Middle frontal gyrus (tissue), 1 donor: ENCODE data around the gene LYST.

Source experiments
- DNase-seq: peaks from one replicate; pipeline ENCODE4 v3.0.0-alpha.2; 2015; ENCODE audit warnings: low spot score; ENCODE audit errors: extremely low spot score

Gene LYST

DNA sequence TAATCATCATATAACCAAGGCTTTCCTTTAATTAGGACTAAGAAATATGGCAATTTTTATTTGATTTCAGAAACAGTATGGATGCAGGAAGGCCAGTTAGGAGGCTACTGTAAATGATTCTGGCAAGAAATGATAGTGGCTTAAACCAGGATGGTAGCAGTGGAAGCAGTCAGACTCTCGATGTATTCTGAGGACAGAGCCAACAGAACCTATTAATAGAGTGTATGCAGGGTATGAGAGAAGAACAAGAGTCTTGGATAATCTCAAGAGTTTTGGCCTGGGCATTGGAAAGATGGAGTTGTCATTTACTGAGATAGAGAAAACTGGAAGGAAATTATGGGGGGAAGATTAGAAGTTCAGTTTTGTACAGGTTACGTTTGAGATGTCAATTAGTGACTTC, 143.8 kb downstream of the LYST start:
- DNase-seq, result no peak

DNA sequence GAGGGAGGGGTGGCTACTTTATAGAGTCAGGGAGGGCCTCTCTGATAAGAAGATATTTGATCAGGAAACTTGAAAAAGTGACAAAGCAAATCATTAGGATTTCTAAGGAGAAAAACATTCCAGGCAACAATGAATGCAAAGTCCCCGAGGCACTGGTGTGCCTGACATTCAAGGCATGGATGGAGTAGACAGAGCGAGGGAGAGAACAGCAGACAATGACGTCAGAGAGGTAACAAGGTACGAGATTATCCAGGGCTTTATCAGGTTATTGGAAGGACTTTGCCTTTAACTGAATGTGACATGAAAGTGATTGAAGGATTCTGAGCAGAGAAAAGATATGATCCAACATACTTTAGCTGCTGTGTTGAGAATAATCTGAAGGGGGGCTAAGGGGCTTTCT, 144.7 kb downstream of the LYST start:
- no peak for DNase-seq

DNA sequence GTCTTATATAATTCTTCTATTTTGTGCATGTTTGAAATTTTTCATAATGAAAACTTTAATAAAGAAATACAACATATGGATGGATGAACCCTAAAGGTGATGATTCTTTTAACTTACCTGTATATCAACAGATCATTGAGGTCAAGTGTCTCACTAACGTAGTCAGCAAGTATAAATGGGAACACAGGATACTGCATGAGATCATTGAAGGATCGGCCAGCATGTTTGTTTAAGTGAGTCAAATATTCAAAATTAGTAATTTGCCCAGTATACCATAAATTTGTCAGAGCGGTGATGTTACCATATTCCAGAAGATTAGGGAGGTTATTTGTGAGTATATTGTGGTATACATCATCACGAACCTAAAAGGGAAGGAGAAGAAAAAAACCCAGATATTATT, 146.2 kb downstream of the LYST start:
- no peak for DNase-seq

DNA sequence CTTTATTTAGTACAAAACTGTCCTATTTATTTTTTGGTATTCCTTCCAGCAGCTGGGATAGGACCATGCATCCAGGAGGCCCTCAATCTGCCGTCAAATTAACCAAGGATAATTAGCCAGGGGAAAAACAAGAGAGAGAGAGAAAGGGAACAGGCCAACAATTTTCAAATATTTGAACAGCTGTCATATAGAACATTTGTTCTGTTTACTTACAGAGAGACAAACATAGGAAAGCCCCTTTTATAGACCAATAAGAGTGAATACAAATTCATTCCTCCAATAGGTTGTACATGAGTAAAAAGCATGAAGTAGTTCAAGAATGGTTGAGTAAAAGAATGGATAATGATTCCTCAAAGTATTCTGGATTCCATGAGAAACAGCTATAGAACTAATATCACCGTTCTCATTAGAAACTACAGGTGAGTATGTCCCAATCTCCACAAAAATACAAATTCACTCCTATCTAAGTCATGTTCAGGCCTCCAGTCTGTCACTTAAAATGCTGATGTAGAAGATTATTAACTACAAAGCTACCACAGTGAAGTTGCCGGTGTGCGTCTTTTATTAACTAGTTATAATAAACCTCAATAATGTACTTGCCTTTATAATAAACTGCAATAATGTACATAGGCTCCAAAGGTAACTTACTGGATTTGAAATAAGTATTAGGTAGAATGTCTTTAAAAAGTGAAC, 152.4 kb downstream of the LYST start:
- no peak for DNase-seq

DNA sequence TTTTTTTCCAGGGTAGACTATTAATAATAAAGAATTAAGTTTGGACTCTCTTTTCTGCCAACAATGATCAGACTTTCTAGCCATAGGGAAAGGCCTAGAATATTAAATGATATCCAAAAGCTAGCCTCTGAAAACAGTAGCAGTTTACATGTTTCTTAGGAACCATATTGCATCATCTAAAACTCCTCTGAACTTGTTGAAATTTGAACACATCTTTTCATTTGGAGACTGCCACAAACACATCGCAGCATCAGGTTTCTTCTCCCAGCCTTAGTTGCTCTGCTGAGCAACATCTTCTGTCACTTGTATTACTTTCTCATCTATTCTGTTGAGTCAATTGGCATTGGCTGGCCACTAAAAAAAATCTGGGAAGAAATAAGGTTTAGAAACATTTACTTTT, 153.9 kb downstream of the LYST start:
- no peak for DNase-seq

DNA sequence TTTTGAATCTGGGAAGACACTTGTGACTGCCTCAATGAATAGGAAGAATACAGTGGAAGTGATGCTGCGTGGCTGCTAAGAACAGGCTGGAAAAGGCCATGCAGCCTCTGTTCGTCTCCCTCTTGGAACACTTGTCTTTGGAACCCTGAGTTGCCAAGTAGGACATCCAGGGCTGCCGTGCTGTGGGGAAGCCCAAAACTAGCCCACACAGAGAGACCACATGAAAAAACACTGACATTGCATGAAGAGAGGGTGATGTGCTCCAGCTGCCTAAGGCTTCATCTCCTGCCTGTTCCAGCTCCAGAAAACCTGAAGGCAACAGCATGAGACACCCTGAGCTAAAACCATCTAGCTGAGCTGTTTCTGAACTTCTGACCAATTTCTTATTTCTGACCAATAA, 156.0 kb downstream of the LYST start:
- DNase-seq, result no peak

DNA sequence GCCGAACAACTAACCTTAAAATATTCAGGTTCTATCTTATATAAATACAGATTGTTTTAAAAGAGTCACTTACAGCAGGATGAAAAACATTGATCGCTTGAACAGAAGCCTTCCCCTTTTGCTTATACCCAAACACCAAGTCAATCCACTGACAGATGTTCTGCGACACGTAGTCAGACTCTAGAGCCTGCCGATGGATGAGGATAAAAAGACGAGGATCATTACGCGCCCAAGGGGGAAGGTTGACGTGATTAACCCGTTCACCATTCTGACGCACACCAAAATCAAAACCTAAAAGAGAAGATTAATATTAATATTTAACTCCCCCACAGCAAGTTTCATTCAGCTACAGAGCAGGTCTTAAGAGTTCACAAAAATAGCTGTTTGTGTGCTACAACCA, 157.7 kb downstream of the LYST start:
- no peak for DNase-seq

DNA sequence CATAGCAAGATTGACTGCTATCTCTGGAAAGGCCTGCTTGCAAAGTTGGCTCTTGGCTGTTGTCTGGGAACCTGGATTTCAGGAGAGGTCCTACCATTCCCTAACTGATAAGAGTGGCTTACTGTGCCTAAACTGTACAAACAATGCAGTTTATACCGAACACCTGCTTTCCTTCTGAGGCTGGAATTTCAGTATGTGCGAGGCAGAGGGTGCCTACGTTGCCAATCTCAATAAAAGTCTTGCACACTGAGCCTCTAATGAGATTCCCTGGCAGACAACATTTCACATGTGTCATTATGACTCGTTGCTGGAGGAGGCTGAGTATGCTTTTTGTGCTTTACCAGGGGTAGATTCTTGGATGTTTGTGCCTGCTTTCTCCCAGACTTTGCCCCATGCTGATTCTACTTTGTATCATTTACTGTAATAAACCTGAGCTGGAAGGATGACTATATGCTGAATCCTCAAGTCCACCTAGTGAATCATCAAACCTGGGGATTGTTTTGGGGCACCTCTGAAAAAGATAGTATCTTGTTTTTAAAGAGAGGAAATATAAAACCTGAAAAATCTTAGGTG, 158.2 kb downstream of the LYST start:
- no peak for DNase-seq

DNA sequence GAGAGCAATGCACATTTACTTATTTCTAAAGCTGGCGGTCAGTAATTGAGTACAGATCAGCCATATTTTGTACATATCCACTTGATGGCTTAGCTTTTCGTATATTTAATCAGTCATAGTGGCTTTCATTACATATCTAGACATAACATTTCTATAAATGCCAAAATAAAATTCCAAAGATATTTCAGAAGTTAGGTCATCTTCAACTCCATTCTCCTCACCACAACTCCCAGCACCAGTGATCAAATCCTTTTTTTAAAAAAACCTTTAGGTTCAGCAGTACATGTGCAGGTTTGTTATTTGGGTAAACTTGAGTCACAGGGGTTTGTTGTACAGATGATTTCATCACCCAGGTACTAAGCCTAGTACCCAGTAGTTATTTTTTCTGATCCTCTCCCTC, 163.2 kb downstream of the LYST start:
- DNase-seq, result no peak

DNA sequence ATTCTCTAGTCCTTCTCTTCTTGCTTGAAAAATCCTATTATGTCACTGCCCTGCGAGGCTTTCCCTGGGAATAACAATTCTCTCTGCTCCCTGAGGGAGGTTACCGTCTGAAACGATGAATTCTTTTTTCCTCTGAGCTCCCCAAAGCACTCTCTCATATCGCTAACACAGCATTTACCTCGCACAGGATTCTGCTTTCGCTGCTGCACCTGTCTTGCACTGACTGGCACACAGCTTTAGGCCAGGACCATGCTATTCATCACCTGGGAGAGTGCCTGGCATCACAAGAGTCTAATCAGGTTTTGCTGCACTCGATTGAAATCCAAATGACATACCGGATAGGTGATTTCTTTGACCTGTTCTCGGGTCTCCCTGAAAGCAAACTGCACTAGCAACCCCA, 164.3 kb downstream of the LYST start:
- no peak for DNase-seq

DNA sequence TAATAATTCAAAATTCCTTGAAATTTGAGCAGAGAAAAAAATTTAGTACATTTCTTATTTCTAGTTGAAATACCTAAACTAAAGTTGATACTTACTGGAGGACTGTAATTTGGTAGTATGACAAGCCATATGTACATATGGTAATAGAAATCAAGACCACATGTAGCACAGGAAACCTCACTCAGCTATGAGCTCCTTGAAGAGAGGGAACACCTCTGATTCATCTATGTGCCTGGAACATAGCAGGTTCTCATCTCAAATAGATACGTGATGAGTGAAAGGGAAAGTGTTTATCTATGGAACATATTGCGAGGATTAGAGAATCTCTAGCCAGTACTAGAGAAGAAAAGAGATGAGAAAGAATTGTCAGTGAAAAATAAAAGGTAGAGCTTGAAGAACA, 169.2 kb downstream of the LYST start:
- DNase-seq, result no peak

DNA sequence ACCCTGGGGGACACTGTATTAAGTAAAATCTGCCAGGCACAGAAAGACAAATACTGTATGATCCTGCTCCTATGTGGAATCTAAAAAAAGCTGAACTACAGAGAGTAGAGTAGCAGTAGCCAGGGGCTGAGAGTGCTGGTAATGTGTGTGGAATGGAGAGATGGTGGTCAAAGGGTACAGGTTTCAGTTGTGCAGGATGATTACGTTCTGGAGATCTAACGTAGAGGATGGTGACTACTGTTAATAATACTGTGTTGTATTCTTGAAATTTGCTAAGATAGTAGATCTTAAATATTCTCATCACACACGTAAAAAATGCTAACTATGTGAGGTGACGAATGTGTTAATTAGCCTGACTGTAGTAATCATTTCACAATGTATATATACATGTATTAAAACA, 177.3 kb downstream of the LYST start:
- DNase-seq, result no peak

DNA sequence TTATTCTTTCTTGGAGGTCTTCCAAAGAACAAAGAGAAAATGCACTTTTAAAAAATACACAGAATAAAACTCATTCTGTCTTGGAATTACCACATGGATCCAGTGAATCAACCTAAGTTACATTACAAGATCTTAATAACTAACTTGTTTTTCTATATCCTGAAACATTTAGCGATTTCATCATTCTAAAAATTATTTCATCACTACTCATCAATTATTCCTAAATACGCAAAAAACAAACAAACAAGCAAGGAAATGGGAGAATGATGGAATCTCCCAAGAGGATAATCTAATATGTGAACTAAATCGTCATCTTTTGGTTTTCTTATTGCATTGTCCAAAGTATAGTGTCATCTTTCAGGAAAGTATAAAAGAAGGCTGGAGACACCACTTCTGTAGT, 178.6 kb downstream of the LYST start:
- DNase-seq, result no peak

DNA sequence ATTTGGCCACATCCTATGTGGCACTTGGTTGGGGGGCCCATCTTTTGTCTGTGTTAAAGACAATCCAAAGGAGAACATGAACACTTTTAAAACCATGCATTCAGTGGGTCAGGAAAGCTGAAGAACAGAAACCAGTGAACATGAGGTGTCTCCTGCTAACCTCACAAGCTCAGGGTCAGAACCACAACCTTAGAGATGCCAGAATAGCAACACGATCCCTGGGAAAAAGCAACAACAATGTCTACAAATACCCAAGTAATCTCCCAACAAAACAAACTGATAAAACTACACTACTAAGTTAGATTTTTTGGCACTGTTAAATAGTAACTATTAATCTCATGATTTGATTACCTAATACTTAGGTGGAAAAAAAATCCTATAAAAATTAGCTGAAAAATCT, 183.1 kb downstream of the LYST start:
- no peak for DNase-seq

DNA sequence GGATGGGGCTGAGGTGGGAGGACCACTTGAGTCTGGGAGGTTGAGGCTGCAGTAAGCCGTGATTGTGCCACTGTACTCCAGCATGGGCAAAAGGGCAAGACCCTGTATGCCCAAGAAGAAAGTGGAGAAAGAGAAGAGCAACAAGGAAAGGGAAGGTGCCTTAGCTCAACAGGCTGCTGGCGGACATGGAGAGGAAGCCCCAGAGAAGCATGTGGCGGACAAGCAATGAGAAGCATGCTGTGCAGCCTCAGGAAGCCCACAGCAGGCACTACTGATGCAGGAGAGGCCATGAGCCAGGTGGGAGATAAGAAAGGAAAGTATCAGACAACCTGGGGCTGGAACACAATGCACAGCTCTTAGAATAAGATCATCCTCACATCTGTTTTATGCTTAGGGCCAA, 184.5 kb downstream of the LYST start:
- DNase-seq, result no peak

DNA sequence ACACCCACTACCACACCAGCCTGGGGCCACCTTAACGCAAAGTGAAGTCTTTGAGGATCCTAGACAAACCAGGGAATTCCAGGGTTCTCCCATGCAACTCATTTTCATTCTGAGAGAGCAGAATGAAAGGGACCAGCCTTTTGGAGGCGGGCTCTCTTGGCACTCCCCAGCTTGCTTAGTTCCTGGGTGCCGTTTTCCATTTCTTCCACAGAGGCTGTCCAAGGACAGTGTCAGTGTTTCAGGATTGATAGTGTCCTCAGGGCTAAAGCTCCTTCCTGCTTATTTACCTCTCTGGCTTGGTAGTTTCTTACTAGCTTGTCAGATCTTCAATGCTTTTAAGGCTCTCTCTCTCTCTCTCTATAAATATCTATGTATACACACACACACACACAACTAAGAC, 187.1 kb downstream of the LYST start:
- no peak for DNase-seq

DNA sequence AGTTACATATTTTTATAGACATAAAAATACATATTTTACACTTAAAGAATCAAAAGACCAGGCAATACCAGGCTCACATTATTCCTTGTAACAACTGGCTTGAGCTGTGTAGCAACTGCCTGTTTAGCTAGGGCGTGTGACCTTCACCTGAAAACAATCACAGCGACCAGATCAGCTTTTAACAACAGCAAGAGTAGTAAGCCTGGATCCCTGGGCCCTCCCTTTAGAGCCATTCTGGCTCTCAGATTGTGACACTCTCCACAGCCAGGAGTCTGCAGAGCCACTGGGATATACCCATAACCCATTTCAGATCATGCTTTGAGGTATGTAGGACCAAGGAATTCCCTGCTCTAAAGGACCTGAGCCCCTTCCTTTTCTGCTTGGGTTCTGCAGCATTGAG, 187.7 kb downstream of the LYST start:
- DNase-seq, result no peak

DNA sequence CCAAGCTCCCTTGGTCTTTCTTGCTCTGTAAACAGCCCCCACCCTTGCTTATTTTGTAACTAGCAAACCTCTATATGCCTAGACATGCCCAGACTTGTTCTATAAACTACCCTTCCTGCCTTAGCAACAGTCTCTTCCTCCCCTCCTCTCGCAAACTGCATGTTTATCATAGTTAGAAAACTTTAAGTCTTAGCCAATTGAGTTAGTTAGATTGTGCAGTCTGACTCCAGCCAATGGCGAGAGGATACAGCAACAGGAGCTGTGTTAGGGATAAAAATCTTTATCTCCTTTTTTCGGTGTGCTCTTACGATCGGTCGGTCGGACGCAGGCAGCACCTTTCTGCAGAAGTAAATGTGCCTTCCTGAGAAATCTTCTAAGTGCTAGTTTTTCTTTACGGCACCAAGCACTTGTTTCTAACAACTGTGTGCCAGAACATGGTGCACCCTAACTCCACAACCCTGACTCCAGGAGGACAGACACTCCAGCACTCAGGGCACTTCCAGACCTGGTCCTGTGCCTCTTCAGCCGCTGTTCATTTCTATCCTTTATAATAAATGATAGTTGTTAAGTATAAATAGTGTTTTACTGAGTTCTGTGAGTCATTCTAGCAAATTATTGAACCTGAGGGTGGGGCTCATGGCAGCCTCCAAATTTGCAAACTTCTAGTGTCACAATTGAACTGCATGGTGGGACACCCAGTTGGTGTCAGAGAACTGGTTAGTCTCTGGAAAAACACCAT, 191.4 kb downstream of the LYST start:
- DNase-seq, result no peak

DNA sequence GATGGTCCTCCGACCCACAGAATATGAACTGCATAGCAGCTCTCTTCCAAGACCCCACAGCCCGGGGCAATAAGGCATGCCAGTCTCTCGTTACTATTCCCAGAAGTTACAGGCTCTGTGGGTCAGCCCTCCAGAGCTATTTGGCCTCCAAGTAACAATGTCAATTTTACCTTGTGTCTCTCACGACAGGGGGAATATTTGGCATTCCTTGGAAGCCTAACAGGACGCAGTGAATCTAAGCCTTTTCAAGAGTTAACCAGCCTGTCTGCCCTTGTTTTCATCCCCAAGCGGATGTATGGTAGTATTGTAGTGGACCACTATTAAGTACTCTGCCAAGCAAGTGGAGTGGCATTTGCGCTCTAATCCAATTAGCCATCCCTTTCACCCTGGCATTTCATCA, 192.7 kb downstream of the LYST start:
- no peak for DNase-seq

DNA sequence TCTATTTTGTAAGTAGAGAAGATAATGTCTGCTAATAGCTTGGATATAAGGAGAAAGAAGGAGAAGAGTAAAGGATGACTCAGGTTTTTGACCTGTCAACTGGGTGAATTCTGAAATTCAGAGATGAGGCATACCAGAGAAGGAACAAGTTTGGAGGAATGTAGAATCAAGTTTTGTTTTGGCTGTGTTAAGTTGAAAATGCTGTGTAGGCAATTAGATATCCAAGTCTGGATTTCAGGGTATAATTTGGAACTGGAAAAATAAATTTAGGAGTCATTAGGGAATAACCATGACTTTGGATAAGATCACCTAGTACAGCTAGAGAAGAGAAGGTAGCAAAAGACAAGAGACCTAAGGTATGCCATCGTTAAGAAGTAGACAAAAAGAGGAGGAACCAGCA, 194.7 kb downstream of the LYST start:
- DNase-seq, result no peak

DNA sequence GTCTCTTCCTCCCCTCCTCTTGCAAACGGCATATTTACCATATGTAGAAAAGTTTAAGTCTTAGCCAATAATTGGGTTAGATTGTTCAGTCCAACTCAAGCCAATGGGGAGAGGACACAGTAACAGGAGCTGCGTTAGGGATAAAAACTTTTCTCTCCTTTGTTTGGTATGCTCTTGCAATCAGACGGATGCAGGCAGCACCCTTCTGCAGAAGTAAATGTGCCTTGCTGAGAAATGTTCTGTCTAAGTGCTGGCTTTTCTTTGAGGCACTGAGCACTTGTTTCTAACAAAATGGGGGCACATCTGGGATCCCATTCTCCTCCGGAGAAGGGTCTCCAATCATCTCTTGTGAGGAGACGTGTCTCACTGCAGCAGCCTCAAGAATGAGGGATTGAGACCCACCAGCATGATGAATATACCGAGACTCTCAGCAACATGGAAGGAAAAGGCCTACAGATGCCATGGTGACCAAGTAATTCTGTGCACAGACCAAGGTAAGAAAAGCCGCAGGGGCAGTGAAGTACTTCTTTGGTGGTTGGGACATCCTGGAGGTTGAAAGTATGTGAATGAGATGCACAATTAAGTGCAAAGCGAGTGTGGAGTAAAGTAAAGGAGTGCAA, 196.4 kb downstream of the LYST start:
- DNase-seq, result no peak

DNA sequence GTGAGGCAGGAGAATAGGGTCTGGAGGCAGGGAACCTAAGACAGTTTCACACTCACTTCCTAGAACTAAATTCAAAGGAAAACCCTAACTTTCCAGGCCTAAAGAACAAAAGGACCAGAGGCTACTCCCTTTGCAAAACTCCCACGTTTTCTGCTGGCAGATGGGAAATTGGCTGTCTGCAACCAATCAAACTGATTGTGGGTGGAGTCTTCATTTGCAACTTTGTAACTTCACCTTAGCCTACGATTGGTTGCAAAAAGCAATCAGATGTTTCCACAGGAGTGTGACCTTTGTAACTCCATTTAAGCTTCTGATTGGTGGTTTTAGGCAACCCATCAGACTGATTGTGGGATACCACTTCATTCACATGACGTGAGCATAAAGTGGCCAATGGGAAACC, 197.4 kb downstream of the LYST start:
- no peak for DNase-seq

DNA sequence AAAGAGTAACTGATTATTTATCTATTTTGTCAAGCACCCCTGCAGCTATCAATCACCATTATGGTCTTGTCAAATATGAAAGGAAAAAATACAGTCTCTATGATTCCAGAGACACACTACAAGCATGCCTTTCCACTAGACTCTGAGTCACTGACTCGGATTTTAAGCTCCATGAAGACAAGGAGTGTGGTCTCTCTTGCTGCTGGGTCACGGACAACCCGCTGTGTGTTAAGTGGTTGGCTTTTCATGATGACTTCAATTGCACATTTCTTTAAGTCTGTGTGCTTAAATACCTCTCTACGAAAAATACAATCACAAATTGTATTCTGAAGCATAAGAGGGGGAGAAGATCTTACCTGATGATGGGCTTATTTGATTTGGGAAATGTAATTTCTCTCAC, 203.1 kb downstream of the LYST start:
- DNase-seq, result no peak
